Measurements from ENCODE around the gene FGD2. TPM values are rescaled to one million over a fixed set of nuclear protein-coding genes. Genes with fewer than 3 reads are reported as not detected.

Gene FGD2
- total and polyA plus RNA-seq, 9 of the 15 experiments (the other 6 are each of a cell fraction or from before 2014, with no cell fraction given), result 0.09 TPM; not detected in 8

DNA sequence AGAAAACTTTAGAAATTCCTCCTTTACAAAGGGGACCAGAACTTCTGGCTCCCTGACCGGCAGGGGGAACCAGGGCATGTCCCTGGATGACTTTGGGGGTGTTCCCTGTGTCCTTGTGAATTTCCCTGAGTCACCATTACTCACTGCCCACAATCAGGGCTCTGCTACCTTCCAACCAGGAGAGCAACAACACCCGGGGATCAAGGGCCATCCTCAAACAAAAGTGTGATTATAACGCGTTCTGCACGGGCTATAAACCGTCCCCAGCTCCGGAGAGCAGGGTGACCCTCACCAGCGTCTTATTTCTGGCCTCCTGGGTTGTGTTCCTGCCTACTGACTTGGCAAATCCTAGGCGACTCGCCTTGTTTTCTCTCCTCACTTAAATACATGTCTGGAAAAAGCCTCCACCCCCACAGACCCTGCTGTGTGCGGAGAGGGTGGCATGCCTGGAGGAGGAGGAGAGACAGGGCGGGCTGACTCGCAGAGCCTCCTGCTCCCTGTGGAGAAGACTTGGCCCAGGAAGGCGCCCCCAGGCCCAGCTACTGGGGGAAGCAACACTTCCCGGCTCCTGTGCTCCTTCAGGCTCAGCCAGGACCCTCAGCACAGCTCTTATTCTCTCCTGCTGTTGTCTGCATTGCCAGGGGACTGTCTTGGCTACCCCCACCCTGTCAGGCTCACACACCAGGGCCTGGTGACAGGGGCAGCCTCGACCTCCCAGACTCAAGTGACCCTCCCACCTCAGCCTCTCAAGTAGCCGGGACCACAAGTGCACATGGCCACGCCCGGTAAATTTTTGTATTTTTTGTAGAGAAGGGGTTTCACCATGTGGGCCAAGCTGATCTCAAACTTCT, 54.1 kb downstream of the FGD2 start (continued):
- TF ChIP-seq, protein P1, sequence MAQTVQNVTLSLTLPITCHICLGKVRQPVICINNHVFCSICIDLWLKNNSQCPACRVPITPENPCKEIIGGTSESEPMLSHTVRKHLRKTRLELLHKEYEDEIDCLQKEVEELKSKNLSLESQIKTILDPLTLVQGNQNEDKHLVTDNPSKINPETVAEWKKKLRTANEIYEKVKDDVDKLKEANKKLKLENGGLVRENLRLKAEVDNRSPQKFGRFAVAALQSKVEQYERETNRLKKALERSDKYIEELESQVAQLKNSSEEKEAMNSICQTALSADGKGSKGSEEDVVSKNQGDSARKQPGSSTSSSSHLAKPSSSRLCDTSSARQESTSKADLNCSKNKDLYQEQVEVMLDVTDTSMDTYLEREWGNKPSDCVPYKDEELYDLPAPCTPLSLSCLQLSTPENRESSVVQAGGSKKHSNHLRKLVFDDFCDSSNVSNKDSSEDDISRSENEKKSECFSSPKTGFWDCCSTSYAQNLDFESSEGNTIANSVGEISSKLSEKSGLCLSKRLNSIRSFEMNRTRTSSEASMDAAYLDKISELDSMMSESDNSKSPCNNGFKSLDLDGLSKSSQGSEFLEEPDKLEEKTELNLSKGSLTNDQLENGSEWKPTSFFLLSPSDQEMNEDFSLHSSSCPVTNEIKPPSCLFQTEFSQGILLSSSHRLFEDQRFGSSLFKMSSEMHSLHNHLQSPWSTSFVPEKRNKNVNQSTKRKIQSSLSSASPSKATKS (CRISPR knock-in tag; IDR thresholded peaks at IDR 0.05), result no peak
- TF ChIP-seq TEAD2 (tag; IDR thresholded peaks at IDR 0.05) (peak; percentile 69; the same call in 1 of the 2 replicates), SMARCA4 (IDR thresholded peaks at IDR 0.05) (peak; percentile 94), ZNF507 (tag; conservative IDR thresholded peaks at IDR 0.05) (no peak), TSC22D4 (tag; IDR thresholded peaks at IDR 0.05) (no peak), HCFC1 (IDR thresholded peaks at IDR 0.05; ENCODE audit: low read depth, low read length) (peak; percentile 51), ZNF24 (IDR thresholded peaks at IDR 0.05) (peak; percentile 61; the same call in 1 of the 2 replicates), PRPF4 (IDR thresholded peaks at IDR 0.05; ENCODE audit: insufficient read depth, low read depth, low read length, poor library complexity, severe bottlenecking) (no peak), SETDB1 (IDR thresholded peaks at IDR 0.05; ENCODE audit: low read length) (no peak), TEAD1 (CRISPR knock-in tag; IDR thresholded peaks at IDR 0.05) (peak; percentile 40 to 46; a peak in 1 of 4 replicates), TFAP4 (CRISPR knock-in tag; IDR thresholded peaks at IDR 0.05; ENCODE audit: borderline replicate concordance) (peak; percentile 32; the same call in 1 of the 2 replicates), CHD2 (IDR thresholded peaks at IDR 0.05; ENCODE audit: low read depth, low read length) (no peak), ARNT (IDR thresholded peaks at IDR 0.05) (peak; percentile 13 to 31; a peak in 2 of 4 replicates), C11orf30 (IDR thresholded peaks at IDR 0.05; ENCODE audit: low read depth) (peak; percentile 99), CREBBP (IDR thresholded peaks at IDR 0.05; ENCODE audit: low read depth, low read length) (no peak), BCOR (IDR thresholded peaks at IDR 0.05) (0 out of 2 replicates have a peak, but pooled peaks have one; percentile 45), ELK3 (CRISPR knock-in tag; IDR thresholded peaks at IDR 0.05) (no peak), HBP1 (CRISPR knock-in tag; IDR thresholded peaks at IDR 0.05) (no peak), GATAD2A (IDR thresholded peaks at IDR 0.05) (peak; percentile 80), TEAD4 (IDR thresholded peaks at IDR 0.05; ENCODE audit: low read length) (peak; percentile 77), TEAD4 (CRISPR knock-in tag; IDR thresholded peaks at IDR 0.05; ENCODE audit: borderline replicate concordance) (no peak), ZNF282 (CRISPR knock-in tag; IDR thresholded peaks at IDR 0.05) (no peak)
- TF ChIP-seq, protein P2, sequence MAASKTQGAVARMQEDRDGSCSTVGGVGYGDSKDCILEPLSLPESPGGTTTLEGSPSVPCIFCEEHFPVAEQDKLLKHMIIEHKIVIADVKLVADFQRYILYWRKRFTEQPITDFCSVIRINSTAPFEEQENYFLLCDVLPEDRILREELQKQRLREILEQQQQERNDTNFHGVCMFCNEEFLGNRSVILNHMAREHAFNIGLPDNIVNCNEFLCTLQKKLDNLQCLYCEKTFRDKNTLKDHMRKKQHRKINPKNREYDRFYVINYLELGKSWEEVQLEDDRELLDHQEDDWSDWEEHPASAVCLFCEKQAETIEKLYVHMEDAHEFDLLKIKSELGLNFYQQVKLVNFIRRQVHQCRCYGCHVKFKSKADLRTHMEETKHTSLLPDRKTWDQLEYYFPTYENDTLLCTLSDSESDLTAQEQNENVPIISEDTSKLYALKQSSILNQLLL (CRISPR knock-in tag; IDR thresholded peaks at IDR 0.05; ENCODE audit: borderline replicate concordance), result no peak
